ENCODE measurements around the gene LRIG1.

Gene LRIG1

DNA sequence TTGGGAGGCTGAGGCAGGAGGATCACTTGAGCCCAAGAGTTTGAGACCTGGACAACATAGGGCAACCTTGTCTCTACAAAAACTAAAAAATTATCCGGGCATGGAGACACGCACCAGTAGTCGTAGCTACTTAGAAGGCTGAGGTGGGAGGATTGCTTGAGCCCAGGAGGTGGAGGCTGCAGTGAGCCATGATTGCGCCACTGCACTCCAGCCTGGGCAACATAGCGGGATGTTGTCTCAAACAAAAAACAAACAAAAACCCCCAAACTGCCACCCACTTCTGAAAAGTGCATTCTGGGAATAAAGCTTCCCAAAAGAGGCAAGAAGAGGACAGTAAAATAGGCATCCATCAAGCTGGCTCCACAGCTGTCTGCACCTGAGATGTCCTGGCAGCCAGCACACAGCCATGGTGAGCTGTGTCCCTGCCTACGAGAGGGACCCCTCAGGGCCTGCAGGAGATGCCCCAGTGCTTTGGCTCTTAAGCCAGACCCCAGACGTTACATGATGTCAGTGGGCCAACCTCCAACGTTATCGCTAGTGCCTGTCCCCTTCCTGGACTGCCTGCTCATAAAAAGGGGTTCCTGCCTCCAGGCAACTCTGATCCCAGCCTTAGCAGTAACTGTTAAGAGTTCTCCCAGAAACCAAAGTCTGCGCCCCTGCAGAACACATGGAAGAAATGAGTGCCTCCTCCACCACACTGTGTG is 101.1 kb downstream of the LRIG1 start:
- H3K4me1 ChIP-seq (ENCODE audit: low read depth, poor library complexity, severe bottlenecking): peaks cover 5% of the 10 kb centered on the region
- H3K4me3 ChIP-seq (IDR thresholded peaks at IDR 0.05; ENCODE audit: insufficient read depth, low read depth, low read length): no peak overlapping the region
- H4K20me1 ChIP-seq (ENCODE audit: insufficient read depth): no peaks in the 10 kb centered on the region
- H2AFZ ChIP-seq (ENCODE audit: low read depth): no peak overlapping the region
- TF ChIP-seq, protein P1, sequence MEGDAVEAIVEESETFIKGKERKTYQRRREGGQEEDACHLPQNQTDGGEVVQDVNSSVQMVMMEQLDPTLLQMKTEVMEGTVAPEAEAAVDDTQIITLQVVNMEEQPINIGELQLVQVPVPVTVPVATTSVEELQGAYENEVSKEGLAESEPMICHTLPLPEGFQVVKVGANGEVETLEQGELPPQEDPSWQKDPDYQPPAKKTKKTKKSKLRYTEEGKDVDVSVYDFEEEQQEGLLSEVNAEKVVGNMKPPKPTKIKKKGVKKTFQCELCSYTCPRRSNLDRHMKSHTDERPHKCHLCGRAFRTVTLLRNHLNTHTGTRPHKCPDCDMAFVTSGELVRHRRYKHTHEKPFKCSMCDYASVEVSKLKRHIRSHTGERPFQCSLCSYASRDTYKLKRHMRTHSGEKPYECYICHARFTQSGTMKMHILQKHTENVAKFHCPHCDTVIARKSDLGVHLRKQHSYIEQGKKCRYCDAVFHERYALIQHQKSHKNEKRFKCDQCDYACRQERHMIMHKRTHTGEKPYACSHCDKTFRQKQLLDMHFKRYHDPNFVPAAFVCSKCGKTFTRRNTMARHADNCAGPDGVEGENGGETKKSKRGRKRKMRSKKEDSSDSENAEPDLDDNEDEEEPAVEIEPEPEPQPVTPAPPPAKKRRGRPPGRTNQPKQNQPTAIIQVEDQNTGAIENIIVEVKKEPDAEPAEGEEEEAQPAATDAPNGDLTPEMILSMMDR (conservative IDR thresholded peaks at IDR 0.05; ENCODE audit: low read depth, low read length): no peak
- H3K36me3 ChIP-seq (ENCODE audit: insufficient read depth): no peaks in the 10 kb centered on the region
- H3K4me2 ChIP-seq: no peak overlapping the region
- no peaks in the 10 kb centered on the region for H3K27me3 ChIP-seq (ENCODE audit: insufficient read depth, low read depth)
- H3K27ac ChIP-seq: no peak overlapping the region
- no peaks in the 10 kb centered on the region for H3K79me2 ChIP-seq (ENCODE audit: insufficient read depth, low read depth)
- H3K9ac ChIP-seq: no peak overlapping the region

DNA sequence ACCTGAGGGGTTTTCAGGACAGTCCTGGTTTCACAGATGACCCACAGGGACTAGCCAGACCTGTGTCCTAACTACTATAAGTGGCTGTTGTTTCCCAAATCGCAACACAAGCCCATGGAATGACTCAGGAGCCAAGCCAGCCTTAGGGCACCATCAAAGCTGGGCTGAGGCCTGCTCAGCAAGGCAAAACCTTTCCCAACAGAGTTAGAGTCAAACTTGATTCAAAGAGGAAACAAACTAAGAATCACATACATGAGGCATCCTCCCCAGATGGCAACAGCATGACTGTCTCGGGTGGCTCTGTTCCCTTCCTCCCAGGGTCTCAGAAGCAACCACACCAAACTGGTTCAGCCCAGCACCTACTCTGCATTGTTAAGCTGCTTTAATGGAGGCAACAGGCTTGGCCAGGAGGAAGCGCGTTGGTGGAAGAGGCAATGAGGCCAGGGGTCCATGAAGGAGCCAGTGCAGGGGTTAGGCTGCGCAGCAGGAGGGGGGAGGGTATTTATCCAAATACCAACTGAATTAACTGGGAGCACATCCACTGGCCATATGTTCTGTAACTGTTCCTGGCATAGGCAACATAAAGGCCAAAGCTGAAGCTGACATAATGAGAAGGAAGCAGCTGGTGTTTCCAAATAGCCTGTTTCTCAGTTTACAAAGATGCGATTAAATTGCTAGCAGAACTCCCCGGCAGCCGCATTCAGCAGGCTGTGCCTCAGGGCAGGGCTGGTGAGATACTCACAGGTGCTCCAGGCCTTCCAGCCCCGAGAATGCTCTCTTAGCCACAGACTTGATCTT is 102.4 kb downstream of the LRIG1 start:
- Histone ChIP-seq H3K4me1 (ENCODE audit: low read depth, poor library complexity, severe bottlenecking) (peaks cover 5% of the 10 kb centered on the region), H3K36me3 (ENCODE audit: insufficient read depth) (no peaks in the 10 kb centered on the region), H3K4me3 (IDR thresholded peaks at IDR 0.05; ENCODE audit: insufficient read depth, low read depth, low read length) (no peak overlapping the region), H4K20me1 (ENCODE audit: insufficient read depth) (no peaks in the 10 kb centered on the region), H3K27me3 (ENCODE audit: insufficient read depth, low read depth) (no peaks in the 10 kb centered on the region), H3K27ac (no peak overlapping the region), H3K9ac (no peak overlapping the region), H3K79me2 (ENCODE audit: insufficient read depth, low read depth) (no peaks in the 10 kb centered on the region), H3K4me2 (no peak overlapping the region), H2AFZ (ENCODE audit: low read depth) (no peak overlapping the region)
- TF ChIP-seq, protein P1 (conservative IDR thresholded peaks at IDR 0.05; ENCODE audit: low read depth, low read length): no peak

DNA sequence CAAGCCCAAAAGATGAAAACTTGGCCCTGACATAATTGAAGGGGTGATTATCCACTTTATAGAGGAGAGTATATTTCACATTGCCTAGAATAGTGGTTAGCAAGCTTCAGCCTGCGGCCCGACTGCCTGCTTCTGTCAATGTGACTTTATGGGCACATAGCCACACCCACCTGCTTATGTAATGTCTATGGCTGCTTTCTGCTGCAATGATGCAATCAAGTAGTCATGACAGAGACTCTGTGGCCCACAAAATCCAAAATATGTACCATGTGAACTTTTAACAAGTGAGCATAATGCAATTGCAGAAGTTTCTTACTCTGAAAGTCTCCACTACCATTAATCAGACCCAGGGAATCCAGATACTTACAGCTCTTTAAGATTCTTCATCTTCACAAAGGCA is 103.1 kb downstream of the LRIG1 start:
- no peak overlapping the region for H3K27ac ChIP-seq
- H3K4me2 ChIP-seq: no peak overlapping the region
- no peaks in the 10 kb centered on the region for H3K79me2 ChIP-seq (ENCODE audit: insufficient read depth, low read depth)
- no peaks in the 10 kb centered on the region for H3K27me3 ChIP-seq (ENCODE audit: insufficient read depth, low read depth)
- no peak overlapping the region for H3K4me3 ChIP-seq (IDR thresholded peaks at IDR 0.05; ENCODE audit: insufficient read depth, low read depth, low read length)
- no peak overlapping the region for H2AFZ ChIP-seq (ENCODE audit: low read depth)
- TF ChIP-seq, protein P1 (conservative IDR thresholded peaks at IDR 0.05; ENCODE audit: low read depth, low read length): no peak
- H3K9ac ChIP-seq: no peak overlapping the region
- H4K20me1 ChIP-seq (ENCODE audit: insufficient read depth): no peaks in the 10 kb centered on the region
- H3K4me1 ChIP-seq (ENCODE audit: low read depth, poor library complexity, severe bottlenecking): peaks cover 5% of the 10 kb centered on the region
- H3K36me3 ChIP-seq (ENCODE audit: insufficient read depth): no peaks in the 10 kb centered on the region

DNA sequence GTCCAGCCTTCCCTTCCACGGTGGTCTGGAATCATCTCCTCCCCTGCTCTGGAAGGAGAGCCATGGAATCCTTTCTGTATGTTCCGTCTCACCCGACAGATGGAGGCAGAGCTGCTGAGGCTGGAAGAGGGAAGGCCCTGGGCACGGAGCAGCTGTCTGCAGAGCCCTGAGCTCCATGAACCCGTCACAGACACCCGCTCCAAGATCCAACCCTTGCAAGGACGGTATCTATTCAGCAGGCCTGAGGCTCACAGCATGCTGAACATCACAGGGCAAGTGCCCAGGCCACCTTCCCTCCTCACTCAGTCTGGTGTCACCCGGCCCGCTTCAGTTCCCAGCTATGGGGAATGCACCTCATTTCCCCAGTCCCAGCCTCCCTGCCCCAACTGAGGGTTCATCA is 103.9 kb downstream of the LRIG1 start:
- Histone ChIP-seq H3K36me3 (ENCODE audit: insufficient read depth) (no peaks in the 10 kb centered on the region), H3K4me1 (ENCODE audit: low read depth, poor library complexity, severe bottlenecking) (peaks cover 5% of the 10 kb centered on the region)
- TF ChIP-seq, protein P1 (conservative IDR thresholded peaks at IDR 0.05; ENCODE audit: low read depth, low read length): no peak

More for the DNA sequence above, 103.9 kb downstream of the LRIG1 start:
- H3K27me3 ChIP-seq (ENCODE audit: insufficient read depth, low read depth): no peaks in the 10 kb centered on the region
- no peaks in the 10 kb centered on the region for H3K79me2 ChIP-seq (ENCODE audit: insufficient read depth, low read depth)
- H3K27ac ChIP-seq: no peak overlapping the region
- H3K9ac ChIP-seq: no peak overlapping the region
- H3K4me2 ChIP-seq: no peak overlapping the region
- no peaks in the 10 kb centered on the region for H4K20me1 ChIP-seq (ENCODE audit: insufficient read depth)
- H3K4me3 ChIP-seq (IDR thresholded peaks at IDR 0.05; ENCODE audit: insufficient read depth, low read depth, low read length): no peak overlapping the region
- H2AFZ ChIP-seq (ENCODE audit: low read depth): no peak overlapping the region

Measured in KMS-11 (cell line).